HG02870 (cell line): ENCODE data around the gene DUSP23.

Experiments
- ATAC-seq: cut with Tn5 transposase; IDR thresholded peaks from one replicate; pipeline ENCODE4 v1.9.1; 2021; ENCODE audit warnings: mild to moderate bottlenecking, moderate library complexity; ENCODE audit not compliant: unreplicated experiment

The DUSP23 gene

DNA sequence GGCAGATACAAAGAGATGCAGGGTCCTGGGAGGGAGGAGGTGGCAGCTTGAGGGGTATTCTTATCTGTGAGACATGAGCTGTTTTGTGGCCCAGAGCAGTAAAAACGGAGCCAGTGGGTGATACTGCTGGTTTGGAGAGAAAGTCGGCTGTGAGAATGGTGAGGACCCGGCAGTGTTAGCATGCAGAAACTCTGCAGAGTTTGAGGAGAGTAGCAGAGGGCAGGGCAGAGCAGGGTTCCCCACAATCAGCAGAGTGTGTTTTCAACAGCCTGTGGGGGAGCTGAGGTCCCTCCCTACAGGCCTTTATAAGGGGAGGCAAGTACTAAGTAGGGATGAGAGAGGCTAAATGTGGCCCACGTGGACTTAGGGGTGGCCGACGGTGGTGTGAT lies 46.3 kb downstream of the DUSP23 start:
- ATAC-seq = no peak

DNA sequence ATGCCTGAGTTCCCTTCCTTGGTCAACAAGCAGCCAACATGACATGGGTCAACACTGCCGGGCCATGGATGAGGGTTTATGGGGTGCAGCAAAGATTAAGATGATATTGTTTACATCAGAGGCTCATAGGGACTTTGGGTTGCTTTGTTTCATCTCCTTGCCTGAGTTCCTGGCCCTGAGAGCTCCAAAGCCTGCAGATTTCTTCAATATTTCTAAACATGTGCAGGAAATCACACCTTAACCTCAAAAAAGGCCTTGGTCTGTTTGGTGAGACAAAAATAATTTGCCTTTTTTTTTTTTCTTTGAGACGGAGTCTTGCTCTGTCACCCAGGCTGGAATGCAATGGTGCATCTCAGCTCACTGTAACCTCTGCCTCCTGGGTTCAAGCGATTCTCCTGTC lies 46.8 kb downstream of the DUSP23 start:
- ATAC-seq = no peak

DNA sequence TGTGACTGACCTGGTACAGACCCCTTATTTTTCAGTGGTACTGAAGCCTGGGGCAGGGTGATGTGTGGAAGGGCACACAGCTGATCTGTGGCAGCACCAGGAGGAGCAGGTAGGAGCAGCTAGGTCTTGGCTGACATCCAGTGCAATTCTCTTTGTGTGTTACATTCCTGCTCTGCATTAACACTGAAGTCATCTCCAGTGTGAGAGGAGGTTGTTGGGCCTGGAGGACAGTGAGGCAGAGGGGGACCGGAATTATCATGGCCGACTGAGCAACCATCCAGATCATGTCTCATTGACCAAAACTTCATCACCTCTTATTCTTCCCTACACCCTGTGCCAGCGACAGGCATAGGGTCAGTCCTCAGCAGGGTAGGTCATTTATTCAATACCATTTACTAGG lies 47.4 kb downstream of the DUSP23 start:
- no peak for ATAC-seq

DNA sequence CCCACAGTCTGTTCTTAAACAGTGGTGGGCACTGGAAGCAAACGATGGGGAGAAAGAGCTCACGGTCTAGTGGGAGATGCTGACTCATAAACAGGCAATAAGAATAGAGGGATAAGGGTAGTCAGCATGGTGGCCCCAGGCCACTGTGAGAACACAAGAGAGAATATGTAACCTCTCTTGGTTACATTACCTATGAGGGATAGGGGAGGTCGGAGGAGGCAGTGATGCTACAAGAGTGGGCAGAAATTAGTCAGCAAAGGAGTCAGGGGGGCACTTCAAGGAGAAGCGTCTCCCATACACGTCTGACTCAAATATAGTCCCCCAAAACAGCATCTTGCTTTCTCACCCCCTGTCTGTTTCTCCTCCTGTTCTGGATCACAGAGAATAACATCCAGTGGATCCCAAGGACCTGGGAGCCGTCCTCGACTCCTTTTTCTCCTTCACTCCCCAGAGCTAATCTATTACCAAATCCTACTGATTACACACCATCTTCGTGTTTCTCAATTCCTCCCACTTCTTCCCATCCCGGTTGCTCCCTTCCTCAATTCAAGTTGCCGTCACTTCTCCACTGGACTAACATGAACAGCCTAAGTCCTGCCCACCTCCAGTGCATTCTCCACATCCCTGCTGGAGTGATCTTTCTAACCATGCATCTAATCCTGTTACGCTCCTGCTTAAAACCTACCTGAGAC lies 48.0 kb downstream of the DUSP23 start:
- ATAC-seq = no peak

DNA sequence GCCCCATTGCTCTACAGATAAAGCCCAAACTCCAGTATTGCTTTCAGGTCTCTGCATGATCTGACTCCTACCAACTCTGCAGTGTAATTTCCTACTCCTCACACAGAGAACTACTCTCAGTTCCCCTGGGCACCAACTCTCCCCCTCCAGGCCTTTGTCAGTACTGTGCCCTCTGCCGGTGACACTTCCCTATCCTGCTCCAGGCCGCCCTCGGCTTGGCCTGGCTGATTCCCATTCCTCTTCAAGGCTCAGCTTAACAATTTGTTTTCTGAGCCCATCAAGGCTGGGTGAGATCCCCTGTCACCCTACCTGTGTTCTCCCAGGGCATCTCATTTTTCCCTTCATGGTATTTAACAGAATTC lies 48.5 kb downstream of the DUSP23 start:
- ATAC-seq = peak; percentile 74

DNA sequence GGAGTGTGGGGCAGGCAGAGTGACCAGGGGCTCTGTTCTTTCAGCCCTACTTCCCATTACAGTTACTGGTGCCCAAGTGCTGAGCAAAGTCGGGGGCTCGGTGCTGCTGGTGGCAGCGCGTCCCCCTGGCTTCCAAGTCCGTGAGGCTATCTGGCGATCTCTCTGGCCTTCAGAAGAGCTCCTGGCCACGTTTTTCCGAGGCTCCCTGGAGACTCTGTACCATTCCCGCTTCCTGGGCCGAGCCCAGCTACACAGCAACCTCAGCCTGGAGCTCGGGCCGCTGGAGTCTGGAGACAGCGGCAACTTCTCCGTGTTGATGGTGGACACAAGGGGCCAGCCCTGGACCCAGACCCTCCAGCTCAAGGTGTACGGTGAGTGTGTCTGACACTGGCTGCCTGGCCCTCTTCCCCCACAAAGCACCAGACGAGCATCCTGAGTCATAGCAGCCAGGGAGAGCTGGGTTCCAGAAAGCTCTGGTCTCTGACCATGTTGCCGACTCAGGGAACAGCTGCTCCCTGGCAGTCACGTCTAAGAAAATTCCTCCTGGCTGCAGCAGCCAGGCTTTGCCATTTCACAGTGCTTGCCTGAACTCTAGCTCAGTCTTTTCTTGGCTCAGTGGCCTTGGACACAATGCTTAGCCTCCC lies 49.2 kb downstream of the DUSP23 start:
- no peak for ATAC-seq

DNA sequence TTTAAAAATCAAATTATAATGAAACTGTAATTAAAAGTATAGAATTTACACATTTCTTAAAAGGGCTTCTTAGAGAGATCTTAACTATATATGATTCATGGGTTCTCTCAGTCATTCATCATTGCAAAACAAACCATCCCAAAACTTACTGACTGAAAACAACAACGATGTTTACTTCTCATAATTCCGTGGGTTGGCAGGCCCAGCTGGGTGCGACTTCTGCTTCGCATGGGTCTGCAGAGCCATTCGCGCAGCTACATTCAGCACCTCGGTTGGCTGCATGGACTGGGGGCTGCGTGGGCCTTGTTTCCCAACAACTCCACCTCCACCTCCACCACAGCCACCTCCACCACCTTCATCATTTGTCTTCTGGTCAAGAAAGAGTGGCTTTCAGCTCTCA lies 50.0 kb downstream of the DUSP23 start:
- ATAC-seq = no peak

DNA sequence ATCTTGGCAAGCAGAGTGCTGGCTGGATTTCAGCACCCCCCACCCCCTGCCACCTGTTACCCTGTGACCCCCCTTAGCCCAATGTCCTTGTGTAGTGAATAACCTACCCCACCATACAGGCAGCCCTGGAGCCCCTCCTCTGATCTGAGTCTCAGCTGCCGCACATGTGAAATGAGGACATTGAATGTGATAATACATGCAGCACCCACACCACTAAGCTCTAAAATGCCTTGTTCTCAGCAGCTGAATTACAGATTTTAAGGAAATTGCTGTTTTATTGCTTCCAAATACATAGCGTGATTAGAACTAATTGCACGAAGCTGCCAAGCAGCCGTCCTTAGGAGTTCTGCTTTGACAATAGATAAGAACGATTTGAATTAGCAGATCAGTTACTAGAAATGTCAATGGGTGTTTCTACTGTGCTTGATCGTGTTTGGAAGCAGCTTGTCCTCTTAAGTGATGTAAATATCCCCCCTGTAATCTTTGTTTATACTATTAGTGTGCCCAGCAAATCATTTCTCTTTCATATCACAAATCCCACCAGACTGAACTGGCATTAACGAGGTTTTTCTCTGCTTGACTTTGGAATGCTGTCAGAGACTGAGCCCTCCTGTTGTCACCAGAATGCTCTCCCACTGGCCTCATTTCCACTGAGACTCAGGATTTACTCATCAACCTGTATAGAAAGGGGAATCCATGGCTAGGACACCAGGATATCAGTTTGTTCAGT lies 50.8 kb downstream of the DUSP23 start:
- no peak for ATAC-seq
